Choroid plexus epithelial cell (primary cell): ENCODE results near the gene RICTOR.

Source experiments
- DNase-seq: peaks from one replicate; pipeline ENCODE4 v3.0.0-alpha.2; 2010; ENCODE audit warnings: low read depth
- H3K4me3 ChIP-seq: 2 replicates; pipeline ENCODE4 v1.5.1; 2011; ENCODE audit warnings: low read depth, mild to moderate bottlenecking, control low read depth, low read length, moderate library complexity
- CTCF ChIP-seq: conservative IDR thresholded peaks from 2 replicates; pipeline ENCODE4 v1.5.1; 2011; ENCODE audit warnings: low read depth, mild to moderate bottlenecking, control low read depth, inconsistent platforms, low read length, moderate library complexity

The RICTOR gene

GRCh38 chr5:38891563-38891962, 182.6 kb downstream of the RICTOR start:
- TF ChIP-seq CTCF = no peak
- no peak overlapping the region for H3K4me3 ChIP-seq
- DNase-seq = no peak

- DNase-seq = no peak
- H3K4me3 ChIP-seq = no peak overlapping the region
- no peak for TF ChIP-seq CTCF
Observed at GRCh38 chr5:38889424-38889823, 184.8 kb downstream of the RICTOR start.

GRCh38 chr5:38888041-38888440, 186.2 kb downstream of the RICTOR start:
- DNase-seq = no peak
- no peak for TF ChIP-seq CTCF
- no peak overlapping the region for H3K4me3 ChIP-seq
